GM19468 (cell line): ENCODE measurements around the gene CCND1.
A peak's percentile ranks its signal among the peaks of the same experiment; 100 is the strongest.

Source experiments
- ATAC-seq: cut with Tn5 transposase; IDR thresholded peaks from one replicate; pipeline ENCODE4 v1.9.1; 2021; ENCODE audit warnings: mild to moderate bottlenecking, moderate library complexity, moderate number of reproducible peaks; ENCODE audit not compliant: unreplicated experiment; ENCODE audit errors: extremely low read depth

CCND1 gene

DNA sequence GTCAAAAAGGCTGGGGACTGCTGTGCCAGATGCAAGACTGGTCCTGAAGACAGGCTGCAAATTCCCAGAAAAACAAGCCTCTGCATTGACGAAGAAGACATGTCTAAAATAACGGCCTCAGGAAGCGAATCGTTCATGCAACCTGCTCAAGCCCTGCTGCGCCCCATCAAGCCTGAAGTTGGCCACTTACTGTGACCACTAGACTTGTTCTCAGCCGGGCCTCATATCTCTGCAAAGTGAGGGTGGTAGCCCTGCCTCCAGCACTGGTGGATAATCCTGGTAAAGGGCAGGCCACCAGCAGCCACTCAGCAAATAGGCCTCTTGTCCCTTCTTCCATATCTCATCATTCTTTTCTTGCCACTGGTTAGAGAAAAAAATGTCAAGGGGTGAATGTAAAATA lies 22.4 kb downstream of the CCND1 start:
- ATAC-seq: no peak

- no peak for ATAC-seq
Measured at GRCh38 chr11:69664103-69664775, 23.3 kb downstream of the CCND1 start.

DNA sequence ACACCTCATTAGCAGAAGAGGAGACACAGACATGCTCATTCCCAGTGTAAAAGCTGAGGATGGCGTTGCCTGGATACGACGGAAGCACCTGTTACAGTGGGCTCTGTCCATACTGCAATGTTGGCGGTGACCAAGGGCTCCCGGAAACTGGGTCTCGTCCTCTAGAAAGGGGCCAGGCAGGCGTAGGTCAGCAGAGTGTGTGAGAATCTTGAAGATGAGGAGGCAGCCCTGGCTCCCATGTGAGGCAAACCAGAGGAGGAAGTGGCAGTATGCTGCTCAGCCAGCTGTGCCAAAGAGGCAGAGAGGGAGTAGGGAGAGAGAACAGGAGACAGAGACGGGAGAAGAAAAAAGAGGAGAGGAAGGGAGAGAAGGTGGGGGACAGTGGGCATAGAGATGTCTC lies 23.9 kb downstream of the CCND1 start:
- no peak for ATAC-seq

DNA sequence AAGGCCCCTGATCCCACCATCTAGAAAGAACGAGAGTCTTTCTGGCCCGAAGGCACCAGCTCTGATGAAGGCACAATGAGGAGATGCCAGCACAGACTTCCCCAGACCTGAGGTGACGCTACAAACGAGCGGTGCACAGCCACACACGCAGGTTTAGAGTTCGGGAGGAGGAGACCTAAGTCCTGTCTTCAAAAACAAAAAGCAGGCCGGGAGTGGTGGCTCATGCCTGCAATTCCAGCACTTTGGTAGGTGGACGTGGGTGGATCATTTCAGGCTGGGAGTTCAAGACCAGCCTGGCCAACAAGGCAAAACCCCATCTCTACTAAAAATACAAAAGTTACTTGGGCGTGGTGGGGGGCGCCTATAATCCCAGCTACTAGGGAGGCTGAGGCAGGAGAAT lies 24.7 kb downstream of the CCND1 start:
- no peak for ATAC-seq

DNA sequence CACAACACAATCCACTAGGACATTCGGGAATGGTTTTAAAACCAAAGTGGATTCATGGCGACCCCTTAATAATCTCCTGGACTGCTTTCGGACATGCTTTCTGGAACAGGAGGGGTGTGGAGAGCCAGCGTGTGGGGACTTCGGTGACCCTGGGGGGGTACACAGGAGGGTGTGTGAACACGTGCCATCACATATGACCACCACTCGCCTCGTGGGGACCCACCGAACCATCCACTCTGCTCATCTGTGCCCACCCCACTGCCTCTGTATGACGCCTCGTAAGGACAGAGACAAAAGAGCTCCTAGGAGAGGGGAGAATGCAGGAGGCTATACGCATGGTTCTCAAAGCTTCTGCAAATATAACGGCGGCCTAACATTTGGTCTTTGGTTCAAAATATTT lies 25.3 kb downstream of the CCND1 start:
- ATAC-seq: no peak

DNA sequence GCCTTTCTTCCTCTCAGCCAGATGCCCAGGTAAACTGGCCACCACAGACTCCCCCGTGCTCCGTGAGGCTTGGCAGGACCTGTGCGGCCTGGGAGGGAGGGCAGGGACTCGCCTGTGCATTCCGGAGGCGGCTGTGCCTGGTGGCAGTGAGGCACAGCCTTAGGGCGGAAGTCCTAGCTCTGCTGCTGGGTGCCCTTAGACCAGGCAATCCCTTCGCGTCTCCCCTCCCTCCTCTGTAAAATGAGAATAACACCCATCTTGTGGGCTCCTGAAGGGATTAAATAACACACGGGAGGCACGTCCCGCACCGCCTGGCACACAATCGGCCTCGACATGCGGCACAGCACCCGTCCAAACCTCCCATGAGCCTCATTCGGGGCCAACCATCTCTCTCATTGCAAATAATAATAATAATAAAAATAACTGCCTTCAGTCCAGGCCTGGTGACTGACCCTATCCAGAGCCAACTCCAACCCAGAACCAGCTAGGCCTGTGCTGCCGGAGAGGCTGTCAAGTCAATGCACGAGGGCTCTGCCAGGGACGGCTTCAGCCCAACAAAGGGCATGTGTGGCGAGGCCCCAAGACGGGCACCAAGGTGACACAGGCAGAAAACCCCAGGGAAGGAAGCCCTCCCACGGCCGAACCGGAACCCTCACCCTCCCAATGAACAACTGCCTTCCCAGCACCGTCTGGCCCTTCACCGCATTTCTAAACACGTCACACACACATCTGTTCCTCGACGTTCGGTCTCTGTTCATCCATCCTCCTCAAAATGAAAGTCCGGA lies 26.0 kb downstream of the CCND1 start:
- ATAC-seq: no peak

DNA sequence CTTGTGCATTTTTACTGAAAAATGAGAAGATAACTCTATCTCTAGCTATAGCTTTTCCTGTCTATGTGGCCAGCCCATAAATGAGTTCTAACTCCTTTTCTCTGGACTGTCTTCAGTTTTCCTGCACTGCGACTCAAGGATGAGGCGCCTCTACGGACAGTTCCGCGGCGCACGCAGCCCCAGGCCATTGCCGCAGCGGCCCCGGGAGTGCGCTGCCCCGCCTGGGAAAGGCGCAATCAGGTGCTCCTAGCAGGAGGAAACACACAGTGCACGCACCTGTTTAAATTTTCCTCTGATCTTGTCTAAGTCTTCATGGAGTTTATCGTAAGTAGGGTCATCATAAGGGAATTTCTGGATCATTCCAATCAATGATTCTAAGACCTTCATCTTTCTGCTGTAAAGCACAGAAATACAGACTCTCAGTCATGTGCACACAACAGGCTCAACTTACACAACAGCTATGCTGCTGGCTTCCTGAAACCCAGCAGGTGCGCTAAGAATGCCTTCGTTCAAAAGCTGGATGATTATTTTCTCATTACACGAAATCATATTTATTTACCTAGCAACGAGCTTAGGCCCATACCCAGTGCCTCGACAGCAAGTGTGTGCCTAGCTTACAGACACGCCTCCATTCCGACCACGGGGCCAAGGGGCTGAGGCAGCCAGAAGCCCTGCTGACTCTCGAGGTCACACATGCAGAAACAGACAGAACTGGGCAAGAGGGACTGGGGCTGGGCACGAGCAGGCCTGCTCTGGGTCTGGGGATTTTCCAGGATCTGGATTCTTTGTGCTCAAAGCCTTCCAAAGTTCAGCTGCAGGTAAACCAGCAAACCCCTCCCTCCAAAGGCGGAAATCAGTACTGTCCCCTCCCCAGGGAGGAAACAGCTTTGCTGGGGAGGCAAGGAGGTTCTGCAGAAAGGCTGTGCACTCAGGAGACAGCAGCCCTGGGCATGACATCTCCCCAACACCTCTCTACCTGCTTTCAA lies 27.0 kb downstream of the CCND1 start:
- no peak for ATAC-seq

DNA sequence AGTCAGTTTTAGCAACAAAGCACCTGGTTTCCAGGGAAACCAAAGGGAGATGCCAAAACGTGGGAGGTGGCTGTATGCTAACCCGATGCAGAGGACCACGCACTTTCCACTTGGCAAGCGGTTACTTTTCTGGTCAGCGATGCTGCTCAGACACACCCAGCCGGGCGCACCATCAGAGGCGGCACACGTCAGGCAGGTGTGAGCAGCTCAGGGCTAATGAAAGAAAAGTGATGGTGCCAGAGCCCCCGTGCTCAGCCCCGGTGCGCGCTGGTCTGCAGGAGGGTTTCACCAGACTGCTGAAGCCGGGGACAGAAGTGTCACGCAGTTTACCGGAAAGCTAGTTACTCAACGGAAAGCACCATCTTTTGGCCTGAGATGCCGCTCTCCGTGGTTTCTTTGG lies 28.5 kb downstream of the CCND1 start:
- no peak for ATAC-seq

DNA sequence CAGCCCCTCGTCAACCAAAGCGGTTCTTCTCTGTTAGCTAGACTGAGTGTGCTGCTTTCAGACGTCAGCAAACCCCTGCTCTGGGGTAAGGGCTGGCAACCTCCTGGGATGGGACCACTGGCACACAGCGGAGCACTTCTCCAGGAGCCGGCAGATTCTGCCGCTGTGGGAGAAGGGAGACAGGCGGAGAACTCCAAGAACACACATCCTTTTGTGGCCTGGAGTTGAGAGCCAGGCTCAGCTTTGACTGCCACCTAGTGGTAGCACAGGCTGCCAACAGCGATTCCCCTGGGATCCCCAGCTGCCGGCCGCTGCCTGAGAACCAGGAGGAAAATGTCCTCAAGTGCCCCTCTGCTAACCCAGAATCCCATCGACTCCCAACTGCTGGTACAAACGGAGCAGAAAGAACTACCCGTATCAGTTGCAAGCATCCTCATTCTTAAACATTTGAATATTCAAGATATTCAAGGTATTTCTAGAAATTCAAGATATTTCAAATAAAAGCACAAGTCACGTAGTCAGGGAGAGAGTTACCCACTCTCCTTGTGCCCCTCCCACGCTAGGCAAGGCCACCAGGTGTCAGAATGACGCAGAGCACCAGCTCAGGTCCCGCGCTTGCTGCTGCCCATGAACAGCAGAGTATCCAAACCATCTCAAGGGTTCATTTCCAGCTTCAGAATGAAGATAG lies 29.3 kb downstream of the CCND1 start:
- ATAC-seq: no peak

GRCh38 chr11:69671734-69672465 lies 30.9 kb downstream of the CCND1 start:
- no peak for ATAC-seq

DNA sequence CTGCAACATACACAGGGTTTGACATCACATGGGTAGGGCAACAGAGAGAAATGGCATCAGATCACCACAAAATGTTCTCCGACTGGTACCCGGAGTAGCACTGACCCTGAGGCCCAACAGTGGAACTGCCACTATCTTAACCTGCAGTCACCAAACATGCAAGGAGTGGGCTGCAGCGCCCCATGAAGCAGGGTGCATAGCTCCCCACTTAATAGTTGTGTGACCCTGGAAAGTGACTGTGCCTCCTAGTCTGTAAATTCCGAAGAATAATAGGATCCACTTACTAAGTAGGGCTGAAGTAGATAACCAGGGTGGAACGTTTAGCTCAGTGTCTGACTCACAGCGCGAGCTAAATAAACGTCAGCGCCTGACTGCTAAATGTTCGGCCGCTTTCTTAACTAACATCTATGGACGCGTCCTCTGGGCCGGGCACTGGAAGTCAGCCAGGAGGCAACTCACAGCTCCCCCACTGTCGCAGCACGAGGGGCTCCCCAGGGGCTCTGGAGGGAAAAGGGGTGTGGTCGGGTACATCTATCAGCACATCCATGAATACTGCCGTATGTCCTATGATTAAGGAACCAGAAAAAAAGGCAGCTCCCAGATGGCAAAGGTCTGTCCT lies 33.4 kb downstream of the CCND1 start:
- ATAC-seq: no peak

GRCh38 chr11:69674886-69675714 lies 34.1 kb downstream of the CCND1 start, which contains the start of gene LTO1:
LTO1 (minus strand) TSS chr11:69675353; CDS start chr11:69675239, 114 bp downstream.
- ATAC-seq: peak; percentile 54

- ATAC-seq: no peak
Measured at GRCh38 chr11:69677749-69678148, 36.8 kb downstream of the CCND1 start.

GRCh38 chr11:69680688-69681087 lies 39.7 kb downstream of the CCND1 start:
- no peak for ATAC-seq

DNA sequence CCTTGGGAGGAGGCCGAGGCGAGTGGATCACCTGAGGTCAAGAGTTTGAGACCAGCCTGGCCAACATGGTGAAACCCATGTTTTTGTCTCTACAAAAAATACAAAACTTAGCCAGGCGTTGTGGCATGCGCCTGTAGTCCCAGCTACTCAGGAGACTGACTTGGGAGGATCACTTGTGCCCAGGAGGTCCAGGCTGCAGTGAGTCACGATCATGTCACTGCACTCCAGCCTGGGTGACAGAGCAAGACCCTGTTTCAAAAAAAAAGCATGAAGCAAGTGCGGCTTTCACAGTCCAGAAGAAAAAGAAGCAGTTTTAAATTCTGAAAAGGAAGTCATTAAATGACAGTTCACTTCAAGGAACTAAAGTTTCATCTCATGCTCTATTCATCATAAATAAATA lies 41.3 kb downstream of the CCND1 start:
- no peak for ATAC-seq

DNA sequence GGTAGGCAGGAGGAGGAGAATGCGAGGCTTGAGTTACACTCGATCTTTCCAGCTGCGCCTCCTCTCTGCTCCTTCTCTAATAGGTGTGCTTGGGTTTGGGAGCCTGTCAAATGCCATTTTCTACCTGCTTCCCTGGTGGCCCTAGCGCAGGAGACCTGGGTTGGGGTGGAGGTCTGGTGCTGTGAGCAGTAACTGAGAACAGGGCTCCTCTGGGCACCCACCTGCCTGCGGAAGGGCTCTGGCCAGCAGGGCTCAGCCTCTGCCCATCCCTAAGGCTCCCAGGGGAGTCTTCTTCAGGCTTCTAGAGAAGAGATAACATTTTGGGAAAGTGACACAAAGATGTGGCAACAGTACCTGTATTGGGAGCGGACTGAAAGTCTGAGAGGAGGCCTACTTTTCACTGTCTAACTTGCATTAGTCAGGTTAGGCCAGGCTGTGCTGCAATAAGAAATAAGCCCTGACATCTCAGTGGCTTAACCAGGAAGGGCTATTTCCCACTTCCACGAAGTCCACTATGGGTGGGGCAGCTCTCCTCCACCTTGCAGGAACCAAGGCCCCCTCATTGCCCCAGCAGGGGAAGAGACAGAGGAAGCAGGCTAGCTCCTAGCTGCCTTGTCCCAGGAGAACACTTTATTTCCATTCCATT lies 41.8 kb downstream of the CCND1 start:
- ATAC-seq: no peak

DNA sequence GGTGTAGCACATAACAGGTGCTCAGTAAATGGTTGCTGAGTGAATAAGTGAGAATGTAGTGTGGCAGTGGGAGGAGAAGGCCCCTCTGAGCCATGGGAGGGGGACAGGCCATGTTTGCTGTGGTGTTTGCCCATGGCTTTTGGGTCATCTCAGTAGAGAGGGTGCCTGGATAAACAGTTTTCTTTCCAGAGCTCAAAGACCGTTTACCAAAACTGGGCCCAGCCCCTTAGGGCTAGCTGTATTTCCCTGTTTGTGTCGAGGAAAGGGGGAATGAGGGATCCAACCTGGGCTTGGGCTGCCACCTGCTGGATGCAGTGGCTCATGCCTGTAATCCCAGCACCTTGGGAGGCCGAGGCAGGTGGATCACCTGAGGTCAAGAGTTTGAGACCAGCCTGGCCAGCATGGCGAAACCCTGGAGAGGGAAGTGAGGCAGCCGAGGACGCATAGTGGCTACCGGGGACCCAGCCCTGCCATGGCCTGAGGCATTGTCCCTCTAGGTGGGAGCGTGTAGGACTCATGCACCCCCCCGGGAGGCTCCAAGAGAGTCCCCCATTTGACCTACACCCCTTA lies 42.9 kb downstream of the CCND1 start:
- no peak for ATAC-seq
